Stimulated activated CD4-positive, alpha-beta T cell treated with anti-CD3 and anti-CD28 coated beads, Interleukin-2, amount 100 ng/mL, for 4 hours (primary cell): ENCODE data around the gene CBL.
A peak's percentile ranks its signal among the peaks of the same experiment; 100 is the strongest.

Experiments used
- DNase-seq: peaks from one replicate; pipeline ENCODE4 v3.0.0-alpha.2; 2020; ENCODE audit warnings: low read depth

The CBL gene

GRCh38 chr11:119347242-119347641, 141.1 kb downstream of the CBL start:
- DNase-seq = no peak

GRCh38 chr11:119347940-119348605, 141.9 kb downstream of the CBL start:
- no peak for DNase-seq

- no peak for DNase-seq
These were observed 144.2 kb downstream of the CBL start for GRCh38 chr11:119350302-119350701.

- no peak for DNase-seq
These were observed 145.1 kb downstream of the CBL start for GRCh38 chr11:119351232-119351631.

GRCh38 chr11:119352857-119353260, 146.7 kb downstream of the CBL start:
- no peak for DNase-seq

- DNase-seq = no peak
These were observed 149.1 kb downstream of the CBL start for GRCh38 chr11:119355091-119355843.

GRCh38 chr11:119356349-119357031, 150.4 kb downstream of the CBL start:
- peak; percentile 51 for DNase-seq

GRCh38 chr11:119357074-119357473, 150.9 kb downstream of the CBL start:
- DNase-seq = no peak
